ENCODE measurements around the gene HACD1. TPM values are rescaled to one million over a fixed set of nuclear protein-coding genes. Genes with fewer than 3 reads are reported as not detected.

The HACD1 gene
- total RNA-seq, 1 experiment from 2014 or later = 29.6 TPM

- Histone ChIP-seq H3K27me3 (ENCODE audit: insufficient read depth, low read depth) (no peaks in the 10 kb centered on the region), H3K36me3 (ENCODE audit: low read depth) (peaks cover 16% of the 10 kb centered on the region), H3K4me3 (no peak overlapping the region), H3K27ac (no peak overlapping the region), H3K79me2 (ENCODE audit: low read depth) (peaks cover 93% of the 10 kb centered on the region), H3K4me1 (replicated peaks; ENCODE audit: insufficient read depth) (peaks cover 21% of the 10 kb centered on the region), H2AFZ (no peak overlapping the region), H3F3A (ENCODE audit: insufficient read depth, low read depth) (peaks cover 15% of the 10 kb centered on the region; the same call in 1 of the 2 replicates), H3K9me3 (ENCODE audit: insufficient read depth, low read depth) (peaks cover 9% of the 10 kb centered on the region; the same call in 1 of the 2 replicates), H3K4me2 (no peak overlapping the region), H4K20me1 (ENCODE audit: insufficient read depth) (no peaks in the 10 kb centered on the region), H3K9me2 (ENCODE audit: insufficient read depth) (no peaks in the 10 kb centered on the region)
- CTCF ChIA-PET = interaction anchor here (0.6 kb wide), 1 partner anchor 18 kb away, joined by 8 read pairs; no protein-coding TSS in a partner anchor
- BruUV-seq (replicated peaks) = no TSS peak
- no peak for DNase-seq
- TF ChIP-seq CTCF (conservative IDR thresholded peaks at IDR 0.05) (no peak), EZH2 (IDR thresholded peaks at IDR 0.05; ENCODE audit: low read depth) (no peak)
- POLR2A ChIA-PET (ENCODE audit: unreplicated experiment) = no interaction called here
- intact Hi-C loops (cut with micrococcal nuclease; ENCODE audit: unreplicated experiment) = loop anchor here (1.0 kb wide), 1 partner anchor 34 kb away; no protein-coding TSS in a partner anchor
Measured at GRCh38 chr10:17648243-17649035, 31.3 kb upstream of the HACD1 start.

DNA sequence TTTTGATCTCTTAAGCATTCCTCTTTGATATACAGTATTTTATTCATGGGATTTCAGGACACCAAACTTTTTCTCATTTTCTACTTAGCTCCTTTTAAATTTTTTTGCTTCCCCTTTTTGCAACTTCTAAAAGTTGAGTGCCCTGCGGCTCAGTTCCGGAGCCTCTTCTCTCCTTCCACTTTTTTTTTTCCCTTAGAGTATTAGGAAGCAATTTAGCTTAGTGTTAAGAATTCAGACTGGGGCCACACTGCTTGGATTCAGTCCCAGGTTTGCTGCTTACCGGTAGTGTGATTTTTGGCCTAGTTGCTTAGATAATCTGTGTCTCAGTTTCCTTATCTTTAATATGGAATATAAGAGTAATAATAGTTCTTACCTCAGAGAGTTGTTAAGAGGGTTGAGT is 30.2 kb upstream of the HACD1 start:
- 0 out of 2 replicates have a peak overlapping the region, but pooled peaks have one; percentile 80 for H3K4me2 ChIP-seq
- TF ChIP-seq CTCF (conservative IDR thresholded peaks at IDR 0.05) (no peak), EZH2 (IDR thresholded peaks at IDR 0.05; ENCODE audit: low read depth) (no peak)
- H3K4me1 ChIP-seq (replicated peaks; ENCODE audit: insufficient read depth) = peaks cover 25% of the 10 kb centered on the region
- H3K9me3 ChIP-seq (ENCODE audit: insufficient read depth, low read depth) = peaks cover 4% of the 10 kb centered on the region; the same call in 1 of the 2 replicates
- no peak overlapping the region for H3K27ac ChIP-seq
- H3K79me2 ChIP-seq (ENCODE audit: low read depth) = peaks cover 90% of the 10 kb centered on the region
- ChIA-PET CTCF (interaction anchor here (1.0 kb wide), 1 partner anchor 140 kb away, joined by 3 read pairs; no protein-coding TSS in a partner anchor), POLR2A (ENCODE audit: unreplicated experiment) (no interaction called here)
- H3F3A ChIP-seq (ENCODE audit: insufficient read depth, low read depth) = peaks cover 24% of the 10 kb centered on the region; the same call in 1 of the 2 replicates
- no peak overlapping the region for H3K4me3 ChIP-seq
- intact Hi-C loops (cut with micrococcal nuclease; ENCODE audit: unreplicated experiment) = no loop called here
- no peaks in the 10 kb centered on the region for H4K20me1 ChIP-seq (ENCODE audit: insufficient read depth)
- H3K27me3 ChIP-seq (ENCODE audit: insufficient read depth, low read depth) = no peaks in the 10 kb centered on the region
- peaks cover 6% of the 10 kb centered on the region for H3K36me3 ChIP-seq (ENCODE audit: low read depth)
- no peak overlapping the region for H2AFZ ChIP-seq
- DNase-seq = no peak
- no peaks in the 10 kb centered on the region for H3K9me2 ChIP-seq (ENCODE audit: insufficient read depth)
- no TSS peak for BruUV-seq (replicated peaks)

GRCh38 chr10:17645621-17646345 is 28.6 kb upstream of the HACD1 start:
- H3K9me2 ChIP-seq (ENCODE audit: insufficient read depth) = no peaks in the 10 kb centered on the region
- ChIA-PET CTCF (no interaction called here), POLR2A (ENCODE audit: unreplicated experiment) (interaction anchor here (0.7 kb wide), 1 partner anchor 29 kb away, joined by 9 read pairs; no protein-coding TSS in a partner anchor)
- DNase-seq = peak; percentile 16 to 82
- H3K4me3 ChIP-seq = peak overlapping the region; percentile 96
- intact Hi-C loops (cut with micrococcal nuclease; ENCODE audit: unreplicated experiment) = loop anchor here (2.0 kb wide), 1 partner anchor 27 kb away; no protein-coding TSS in a partner anchor
- no peak overlapping the region for H2AFZ ChIP-seq
- peaks cover 84% of the 10 kb centered on the region for H3K79me2 ChIP-seq (ENCODE audit: low read depth)
- no peaks in the 10 kb centered on the region for H4K20me1 ChIP-seq (ENCODE audit: insufficient read depth)
- TF ChIP-seq EZH2 (IDR thresholded peaks at IDR 0.05; ENCODE audit: low read depth) = no peak
- no peak for TF ChIP-seq CTCF (conservative IDR thresholded peaks at IDR 0.05)
- peak overlapping the region; percentile 91 for H3K27ac ChIP-seq
- H3F3A ChIP-seq (ENCODE audit: insufficient read depth, low read depth) = peaks cover 27% of the 10 kb centered on the region; the same call in 1 of the 2 replicates
- H3K27me3 ChIP-seq (ENCODE audit: insufficient read depth, low read depth) = no peaks in the 10 kb centered on the region
- H3K4me1 ChIP-seq (replicated peaks; ENCODE audit: insufficient read depth) = peaks cover 30% of the 10 kb centered on the region
- no TSS peak for BruUV-seq (replicated peaks)
- no peaks in the 10 kb centered on the region for H3K9me3 ChIP-seq (ENCODE audit: insufficient read depth, low read depth)
- H3K4me2 ChIP-seq = peak overlapping the region; percentile 80
- H3K36me3 ChIP-seq (ENCODE audit: low read depth) = no peaks in the 10 kb centered on the region
